ENCODE results near the gene OR4D1. TPM values are rescaled to one million over a fixed set of nuclear protein-coding genes. Genes with fewer than 3 reads are reported as not detected.

The OR4D1 gene
- total RNA-seq, 1 experiment from 2014 or later: 0.03 TPM

GRCh38 chr17:58166682-58167081, 18.5 kb downstream of the OR4D1 start, which contains the start of gene OR4D2:
Gene OR4D2 (plus strand): TSS chr17:58166982. CDS start chr17:58169656, 2,674 bp downstream.
- Histone ChIP-seq H3K27me3 (replicated peaks) (peaks cover 45% of the 10 kb centered on the region), H3K4me1 (replicated peaks) (no peaks in the 10 kb centered on the region), H3K36me3 (no peaks in the 10 kb centered on the region), H3K4me3 (no peak within 1 kb of the TSS), H3K27ac (no peak within 1 kb of the TSS), H3K9me3 (replicated peaks) (no peaks in the 10 kb centered on the region)
- DNase-seq (ENCODE audit: low read depth in 1 of 2, low spot score in 2 of 2): no peak

- Histone ChIP-seq H3K4me1 (replicated peaks) (no peaks in the 10 kb centered on the region), H3K36me3 (no peaks in the 10 kb centered on the region), H3K27me3 (replicated peaks) (peaks cover 33% of the 10 kb centered on the region), H3K9me3 (replicated peaks) (no peaks in the 10 kb centered on the region), H3K4me3 (no peak overlapping the region), H3K27ac (no peak overlapping the region)
- DNase-seq (ENCODE audit: low read depth in 1 of 2, low spot score in 2 of 2): no peak
Observed at GRCh38 chr17:58170622-58171021, 22.4 kb downstream of the OR4D1 start.

GRCh38 chr17:58172369-58173071, 24.3 kb downstream of the OR4D1 start:
- no peak overlapping the region for H3K27ac ChIP-seq
- DNase-seq (ENCODE audit: low read depth in 1 of 2, low spot score in 2 of 2): no peak
- H3K4me3 ChIP-seq: no peak overlapping the region
- H3K4me1 ChIP-seq (replicated peaks): no peaks in the 10 kb centered on the region
- H3K9me3 ChIP-seq (replicated peaks): no peaks in the 10 kb centered on the region
- no peaks in the 10 kb centered on the region for H3K36me3 ChIP-seq
- H3K27me3 ChIP-seq (replicated peaks): peaks cover 36% of the 10 kb centered on the region

DNA sequence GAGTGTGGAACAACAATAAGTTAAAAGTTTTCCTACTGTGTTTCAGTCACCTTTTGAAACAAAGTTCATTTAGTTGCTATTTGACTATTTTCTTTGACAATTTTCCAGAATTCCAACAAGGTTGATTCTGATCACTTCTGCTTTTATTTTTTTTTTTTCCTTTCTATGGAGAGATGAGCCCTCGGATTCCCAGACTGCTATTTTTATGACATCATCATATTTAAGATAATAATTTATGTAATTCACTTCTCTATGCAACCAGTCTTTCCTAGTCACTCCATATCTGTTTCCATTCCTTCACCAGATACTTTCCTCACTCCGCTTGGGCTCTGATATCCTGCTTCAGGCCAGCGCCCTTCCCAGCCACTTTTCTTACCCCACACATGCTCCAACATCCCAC, 26.7 kb downstream of the OR4D1 start:
- no peak for DNase-seq (ENCODE audit: low read depth in 1 of 2, low spot score in 2 of 2)
- H3K9me3 ChIP-seq (replicated peaks): no peaks in the 10 kb centered on the region
- H3K27me3 ChIP-seq (replicated peaks): peaks cover 40% of the 10 kb centered on the region
- no peak overlapping the region for H3K4me3 ChIP-seq
- no peak overlapping the region for H3K27ac ChIP-seq
- H3K36me3 ChIP-seq: no peaks in the 10 kb centered on the region
- H3K4me1 ChIP-seq (replicated peaks): no peaks in the 10 kb centered on the region

- H3K36me3 ChIP-seq: no peaks in the 10 kb centered on the region
Observed at GRCh38 chr17:58176200-58176599, 28.0 kb downstream of the OR4D1 start.

GRCh38 chr17:58181796-58182195, 33.6 kb downstream of the OR4D1 start:
- Histone ChIP-seq H3K36me3 (no peaks in the 10 kb centered on the region), H3K27me3 (replicated peaks) (peaks cover 16% of the 10 kb centered on the region), H3K27ac (no peak overlapping the region), H3K9me3 (replicated peaks) (no peaks in the 10 kb centered on the region), H3K4me1 (replicated peaks) (no peaks in the 10 kb centered on the region), H3K4me3 (no peak overlapping the region)
- peak in 1 of 2 experiments; percentile 17 for DNase-seq (ENCODE audit: low read depth in 1 of 2, low spot score in 2 of 2)

More at GRCh38 chr17:58176200-58176599, 28.0 kb downstream of the OR4D1 start:
- Histone ChIP-seq H3K4me1 (replicated peaks) (no peaks in the 10 kb centered on the region), H3K27ac (no peak overlapping the region), H3K27me3 (replicated peaks) (peaks cover 31% of the 10 kb centered on the region), H3K4me3 (no peak overlapping the region), H3K9me3 (replicated peaks) (no peaks in the 10 kb centered on the region)
- no peak for DNase-seq (ENCODE audit: low read depth in 1 of 2, low spot score in 2 of 2)

GRCh38 chr17:58183514-58183913, 35.3 kb downstream of the OR4D1 start:
- Histone ChIP-seq H3K4me1 (replicated peaks) (no peaks in the 10 kb centered on the region), H3K36me3 (no peaks in the 10 kb centered on the region), H3K4me3 (no peak overlapping the region), H3K27ac (no peak overlapping the region), H3K27me3 (replicated peaks) (peaks cover 23% of the 10 kb centered on the region), H3K9me3 (replicated peaks) (no peaks in the 10 kb centered on the region)
- no peak for DNase-seq (ENCODE audit: low read depth in 1 of 2, low spot score in 2 of 2)

- Histone ChIP-seq H3K36me3 (no peaks in the 10 kb centered on the region), H3K4me1 (replicated peaks) (no peaks in the 10 kb centered on the region), H3K27me3 (replicated peaks) (peaks cover 26% of the 10 kb centered on the region), H3K27ac (no peak overlapping the region), H3K9me3 (replicated peaks) (no peaks in the 10 kb centered on the region), H3K4me3 (no peak overlapping the region)
- DNase-seq (ENCODE audit: low read depth in 1 of 2, low spot score in 2 of 2): peak in 1 of 2 experiments; percentile 39
Observed at GRCh38 chr17:58184308-58184985, 36.3 kb downstream of the OR4D1 start.

DNA sequence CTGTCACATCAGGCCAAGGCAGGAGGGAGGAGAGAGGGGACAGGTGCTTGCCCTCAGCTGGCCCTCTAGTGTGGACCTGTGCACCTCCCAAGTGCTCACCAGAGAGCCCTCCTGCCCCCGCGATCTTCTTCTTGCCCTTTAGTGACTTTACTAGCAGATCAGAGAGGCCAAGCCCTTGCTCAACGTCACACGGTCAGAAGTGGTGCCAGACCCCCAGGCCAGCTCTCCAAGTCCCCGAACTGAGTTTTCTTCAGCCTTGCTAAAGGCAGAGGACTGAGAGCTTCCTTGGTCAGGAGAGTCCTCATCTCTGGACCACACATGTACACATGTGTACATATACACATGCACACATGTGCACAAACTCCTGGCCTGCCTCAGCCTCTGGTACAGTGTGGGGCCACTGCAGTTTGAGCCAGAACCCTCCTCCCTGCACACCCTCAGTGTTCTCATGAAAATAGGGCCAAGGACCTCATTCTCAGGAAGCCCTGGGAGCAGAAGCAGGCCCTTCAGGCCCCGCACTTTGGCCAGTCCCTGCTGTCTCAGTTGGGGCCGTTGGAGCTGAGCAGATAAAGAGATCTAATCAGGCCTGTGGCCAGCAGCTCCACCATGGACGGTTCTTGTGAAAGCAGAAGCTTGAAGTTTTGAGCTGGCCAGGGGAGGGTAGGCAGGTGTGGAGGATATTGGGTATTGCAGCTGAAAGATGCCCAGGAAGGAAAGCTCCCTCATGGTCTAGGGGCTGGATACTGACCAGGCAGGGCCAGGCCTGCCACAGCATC, 37.0 kb downstream of the OR4D1 start:
- no peak overlapping the region for H3K27ac ChIP-seq
- no peaks in the 10 kb centered on the region for H3K4me1 ChIP-seq (replicated peaks)
- peak in 1 of 2 experiments; percentile 41 for DNase-seq (ENCODE audit: low read depth in 1 of 2, low spot score in 2 of 2)
- H3K9me3 ChIP-seq (replicated peaks): no peaks in the 10 kb centered on the region
- H3K4me3 ChIP-seq: no peak overlapping the region
- peaks cover 26% of the 10 kb centered on the region for H3K27me3 ChIP-seq (replicated peaks)
- no peaks in the 10 kb centered on the region for H3K36me3 ChIP-seq

DNA sequence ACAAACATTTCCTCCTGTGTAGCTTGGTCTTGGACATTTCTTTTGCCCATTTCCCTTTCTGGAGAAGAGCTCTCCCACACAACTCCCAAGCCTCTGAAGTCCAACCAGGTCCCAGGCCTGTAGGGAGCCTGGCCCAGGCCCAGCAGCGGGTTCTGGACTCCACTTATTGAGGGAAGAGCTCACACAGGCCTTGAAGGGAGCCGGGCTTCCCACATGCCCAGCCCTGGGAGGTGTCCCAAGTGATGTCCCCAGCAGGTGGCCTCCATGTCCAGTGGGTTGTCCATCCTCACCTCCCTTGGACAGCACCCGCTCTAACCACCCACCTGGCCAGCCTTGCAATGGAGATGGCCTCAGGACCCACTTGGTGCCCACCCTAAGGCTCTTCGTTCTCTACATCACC, 38.4 kb downstream of the OR4D1 start:
- Histone ChIP-seq H3K27me3 (replicated peaks) (peaks cover 26% of the 10 kb centered on the region), H3K4me3 (no peak overlapping the region), H3K9me3 (replicated peaks) (no peaks in the 10 kb centered on the region), H3K36me3 (no peaks in the 10 kb centered on the region), H3K27ac (no peak overlapping the region), H3K4me1 (replicated peaks) (no peaks in the 10 kb centered on the region)
- DNase-seq (ENCODE audit: low read depth in 1 of 2, low spot score in 2 of 2): peak in 1 of 2 experiments; percentile 41

GRCh38 chr17:58187063-58187462, 38.9 kb downstream of the OR4D1 start:
- Histone ChIP-seq H3K9me3 (replicated peaks) (no peaks in the 10 kb centered on the region), H3K4me1 (replicated peaks) (no peaks in the 10 kb centered on the region), H3K4me3 (no peak overlapping the region), H3K27ac (no peak overlapping the region), H3K36me3 (no peaks in the 10 kb centered on the region), H3K27me3 (replicated peaks) (peaks cover 28% of the 10 kb centered on the region)
- peak in 1 of 2 experiments; percentile 26 for DNase-seq (ENCODE audit: low read depth in 1 of 2, low spot score in 2 of 2)

GRCh38 chr17:58187675-58188074, 39.5 kb downstream of the OR4D1 start:
- H3K36me3 ChIP-seq: no peaks in the 10 kb centered on the region
- DNase-seq (ENCODE audit: low read depth in 1 of 2, low spot score in 2 of 2): peak in 1 of 2 experiments; percentile 37
- H3K4me1 ChIP-seq (replicated peaks): no peaks in the 10 kb centered on the region
- no peak overlapping the region for H3K4me3 ChIP-seq
- H3K9me3 ChIP-seq (replicated peaks): no peaks in the 10 kb centered on the region
- no peak overlapping the region for H3K27ac ChIP-seq
- peaks cover 35% of the 10 kb centered on the region for H3K27me3 ChIP-seq (replicated peaks)

- H3K4me3 ChIP-seq: no peak overlapping the region
- no peaks in the 10 kb centered on the region for H3K4me1 ChIP-seq (replicated peaks)
- no peaks in the 10 kb centered on the region for H3K36me3 ChIP-seq
- H3K27me3 ChIP-seq (replicated peaks): peaks cover 41% of the 10 kb centered on the region
- H3K9me3 ChIP-seq (replicated peaks): no peaks in the 10 kb centered on the region
- DNase-seq (ENCODE audit: low read depth in 1 of 2, low spot score in 2 of 2): peak; percentile 42 to 70
- no peak overlapping the region for H3K27ac ChIP-seq
Observed at GRCh38 chr17:58189436-58190146, 41.4 kb downstream of the OR4D1 start.

Measured in SJSA1 (cell line).